ENCODE results near the gene ERMARD.

The ERMARD gene

DNA sequence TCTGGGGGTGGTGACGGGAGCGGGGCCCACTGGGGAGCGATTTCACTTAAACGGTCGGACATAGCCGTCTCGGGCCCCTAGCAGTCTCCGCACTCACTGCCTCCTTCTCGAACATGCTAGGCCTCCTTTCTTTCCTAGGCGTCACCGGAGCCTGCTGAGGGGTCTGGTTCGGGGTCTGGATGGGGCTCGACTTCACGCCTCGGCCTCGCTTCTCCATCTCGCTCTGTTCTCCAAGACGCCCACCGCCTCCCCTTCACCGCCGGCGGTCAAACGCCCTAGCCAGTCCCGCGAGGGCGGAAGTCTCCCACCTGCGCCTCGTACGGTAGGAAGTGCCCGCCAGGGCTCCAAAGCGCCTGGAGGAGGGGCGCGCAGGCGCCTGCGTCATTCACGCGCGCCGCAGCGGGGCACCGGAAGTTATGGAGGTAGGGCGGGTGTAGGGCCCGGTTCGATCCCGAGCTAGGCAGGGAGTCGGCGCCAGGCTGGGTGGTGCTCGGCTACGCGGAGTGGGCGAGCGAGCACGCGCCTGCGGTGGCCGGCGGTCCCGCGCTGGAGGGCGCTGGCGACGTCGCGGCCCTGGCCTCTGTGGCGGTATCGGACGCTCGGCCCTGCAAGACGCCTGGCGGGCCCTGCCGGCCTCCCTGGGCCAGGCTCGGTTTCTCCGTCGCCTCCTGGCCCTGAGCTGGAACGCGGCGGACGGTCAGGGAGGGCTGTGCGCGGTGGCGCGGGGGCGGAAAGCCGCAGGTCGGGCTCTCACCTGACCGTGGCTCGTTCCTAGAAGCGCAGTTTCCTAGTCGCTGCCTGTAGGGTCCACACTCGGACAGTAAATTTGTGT, at the start of gene ERMARD, which contains the start of gene DYNLT2:
Gene ERMARD, plus strand, starts transcription at position 381 of the 832 bp plus-strand sequence. Its CDS starts 36 bp downstream, at position 417.
Gene DYNLT2, minus strand, starts transcription at position 331 of the 832 bp plus-strand sequence. Its CDS starts 114 bp downstream, at position 217.
- Histone ChIP-seq H3K4me2 (ENCODE audit: low read depth, low read length) (peak within 1 kb of the TSS; percentile 68), H2AFZ (ENCODE audit: low read length) (peak within 1 kb of the TSS; percentile 61), H3K4me3 (ENCODE audit: low read length) (peak within 1 kb of the TSS; percentile 80), H3K9me3 (replicated peaks; ENCODE audit: insufficient read depth, low read length) (no peaks in the 10 kb centered on the region), H3K27me3 (replicated peaks; ENCODE audit: insufficient read depth, low read length) (no peaks in the 10 kb centered on the region), H3K9me2 (replicated peaks; ENCODE audit: insufficient read depth, low read length) (no peaks in the 10 kb centered on the region), H4K20me1 (ENCODE audit: insufficient read depth, low read length) (no peaks in the 10 kb centered on the region), H3F3A (ENCODE audit: insufficient read depth, low read length) (no peaks in the 10 kb centered on the region), H3K27ac (ENCODE audit: low read length) (peak within 1 kb of the TSS; percentile 80), H3K36me3 (replicated peaks; ENCODE audit: insufficient read depth, low read length) (no peaks in the 10 kb centered on the region), H3K9ac (ENCODE audit: low read length) (peak within 1 kb of the TSS; percentile 93), H3K4me1 (ENCODE audit: low read length) (no peaks in the 10 kb centered on the region), H3K79me2 (ENCODE audit: low read length) (peaks cover 10% of the 10 kb centered on the region)
- TF ChIP-seq, protein P1, sequence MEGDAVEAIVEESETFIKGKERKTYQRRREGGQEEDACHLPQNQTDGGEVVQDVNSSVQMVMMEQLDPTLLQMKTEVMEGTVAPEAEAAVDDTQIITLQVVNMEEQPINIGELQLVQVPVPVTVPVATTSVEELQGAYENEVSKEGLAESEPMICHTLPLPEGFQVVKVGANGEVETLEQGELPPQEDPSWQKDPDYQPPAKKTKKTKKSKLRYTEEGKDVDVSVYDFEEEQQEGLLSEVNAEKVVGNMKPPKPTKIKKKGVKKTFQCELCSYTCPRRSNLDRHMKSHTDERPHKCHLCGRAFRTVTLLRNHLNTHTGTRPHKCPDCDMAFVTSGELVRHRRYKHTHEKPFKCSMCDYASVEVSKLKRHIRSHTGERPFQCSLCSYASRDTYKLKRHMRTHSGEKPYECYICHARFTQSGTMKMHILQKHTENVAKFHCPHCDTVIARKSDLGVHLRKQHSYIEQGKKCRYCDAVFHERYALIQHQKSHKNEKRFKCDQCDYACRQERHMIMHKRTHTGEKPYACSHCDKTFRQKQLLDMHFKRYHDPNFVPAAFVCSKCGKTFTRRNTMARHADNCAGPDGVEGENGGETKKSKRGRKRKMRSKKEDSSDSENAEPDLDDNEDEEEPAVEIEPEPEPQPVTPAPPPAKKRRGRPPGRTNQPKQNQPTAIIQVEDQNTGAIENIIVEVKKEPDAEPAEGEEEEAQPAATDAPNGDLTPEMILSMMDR (IDR thresholded peaks at IDR 0.05; ENCODE audit: low read length) = no peak
- TF ChIP-seq EZH2 (optimal IDR thresholded peaks at IDR 0.05; ENCODE audit: low read depth, low read length) = no peak
- TF ChIP-seq EZH2phosphoT487 (IDR thresholded peaks at IDR 0.05; ENCODE audit: low read length) = no peak
- DNase-seq = peak; percentile 89

DNA sequence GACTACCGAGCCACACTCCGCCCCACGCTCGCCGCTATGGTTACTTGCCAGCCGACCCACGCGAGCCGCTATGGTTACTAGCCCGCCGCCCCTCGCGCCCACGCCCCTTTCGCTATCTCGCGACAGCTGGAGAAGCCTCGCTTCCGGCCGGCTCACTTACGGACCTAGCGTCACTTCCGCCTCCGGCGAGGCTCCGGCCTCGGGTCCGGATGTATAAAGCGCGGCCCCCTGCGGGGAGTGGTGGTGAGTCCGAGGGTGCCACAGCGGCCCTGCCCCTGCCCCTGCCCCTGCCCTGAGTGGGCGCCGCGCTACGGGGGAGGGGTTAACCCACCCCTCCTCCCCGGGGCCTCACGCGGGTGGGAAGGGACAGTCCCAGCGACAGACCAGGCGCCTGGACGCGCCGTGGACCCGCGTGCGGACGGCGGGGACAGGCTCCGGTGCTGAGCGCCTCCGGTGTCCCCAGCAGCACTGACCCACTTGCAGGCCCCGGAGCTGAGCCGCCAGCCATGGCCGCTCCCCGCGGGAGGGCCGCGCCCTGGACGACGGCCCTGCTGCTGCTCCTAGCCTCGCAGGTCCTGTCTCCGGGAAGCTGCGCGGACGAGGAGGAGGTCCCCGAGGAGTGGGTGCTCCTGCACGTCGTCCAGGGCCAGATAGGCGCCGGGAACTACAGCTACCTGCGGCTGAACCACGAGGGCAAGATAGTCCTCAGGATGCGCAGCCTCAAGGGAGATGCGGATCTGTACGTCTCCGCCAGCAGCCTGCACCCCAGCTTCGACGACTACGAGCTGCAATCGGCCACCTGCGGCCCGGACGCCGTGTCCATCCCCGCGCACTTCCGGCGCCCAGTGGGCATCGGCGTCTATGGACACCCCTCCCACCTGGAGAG, 49.2 kb upstream of the ERMARD start, which contains the start of the genes C6orf120 and WDR27:
Gene C6orf120, plus strand, starts transcription at position 173 of the 886 bp plus-strand sequence. Its CDS starts 334 bp downstream, at position 507.
Gene WDR27, minus strand, starts transcription at position 76 of the 886 bp plus-strand sequence. CDS start 13,024 bp downstream, outside the sequence.
- no peaks in the 10 kb centered on the region for H3K9me3 ChIP-seq (replicated peaks; ENCODE audit: insufficient read depth, low read length)
- H3K4me2 ChIP-seq (ENCODE audit: low read depth, low read length) = peak within 1 kb of the TSS; percentile 68
- no peak for TF ChIP-seq EZH2phosphoT487 (IDR thresholded peaks at IDR 0.05; ENCODE audit: low read length)
- H3K36me3 ChIP-seq (replicated peaks; ENCODE audit: insufficient read depth, low read length) = no peaks in the 10 kb centered on the region
- peak within 1 kb of the TSS; percentile 86 for H2AFZ ChIP-seq (ENCODE audit: low read length)
- H4K20me1 ChIP-seq (ENCODE audit: insufficient read depth, low read length) = no peaks in the 10 kb centered on the region
- H3F3A ChIP-seq (ENCODE audit: insufficient read depth, low read length) = no peaks in the 10 kb centered on the region
- H3K9me2 ChIP-seq (replicated peaks; ENCODE audit: insufficient read depth, low read length) = no peaks in the 10 kb centered on the region
- DNase-seq = peak; percentile 91
- H3K27ac ChIP-seq (ENCODE audit: low read length) = peak within 1 kb of the TSS; percentile 72
- H3K9ac ChIP-seq (ENCODE audit: low read length) = peak within 1 kb of the TSS; percentile 79
- peak within 1 kb of the TSS; percentile 82 for H3K4me3 ChIP-seq (ENCODE audit: low read length)
- H3K4me1 ChIP-seq (ENCODE audit: low read length) = 0 out of 2 replicates have a peak, but pooled peaks cover 3% of the 10 kb centered on the region
- H3K27me3 ChIP-seq (replicated peaks; ENCODE audit: insufficient read depth, low read length) = no peaks in the 10 kb centered on the region
- peaks cover 22% of the 10 kb centered on the region for H3K79me2 ChIP-seq (ENCODE audit: low read length)

DNA sequence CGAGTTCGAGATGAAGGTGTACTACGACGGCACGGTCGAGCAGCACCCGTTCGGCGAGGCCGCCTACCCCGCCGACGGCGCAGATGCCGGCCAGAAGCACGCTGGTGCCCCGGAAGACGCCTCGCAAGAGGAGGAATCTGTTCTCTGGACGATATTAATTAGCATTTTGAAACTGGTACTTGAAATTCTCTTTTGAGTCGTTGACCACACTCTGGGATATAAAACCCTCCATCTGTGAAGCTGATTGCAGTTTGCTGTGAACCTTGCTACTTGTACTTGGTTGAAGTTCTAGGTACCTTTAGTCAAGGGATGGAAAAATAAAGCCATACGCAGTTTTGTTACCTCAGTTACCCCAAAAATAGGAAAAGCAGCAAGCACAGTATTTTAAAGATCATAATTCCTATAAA, 48.6 kb upstream of the ERMARD start:
- peak overlapping the region; percentile 72; the same call in 1 of the 2 replicates for H3K27ac ChIP-seq (ENCODE audit: low read length)
- no peaks in the 10 kb centered on the region for H4K20me1 ChIP-seq (ENCODE audit: insufficient read depth, low read length)
- H3K4me2 ChIP-seq (ENCODE audit: low read depth, low read length) = peak overlapping the region; percentile 66
- H3K4me3 ChIP-seq (ENCODE audit: low read length) = peak overlapping the region; percentile 82
- no peak overlapping the region for H2AFZ ChIP-seq (ENCODE audit: low read length)
- DNase-seq = peak; percentile 12
- H3K9me3 ChIP-seq (replicated peaks; ENCODE audit: insufficient read depth, low read length) = no peaks in the 10 kb centered on the region
- peaks cover 22% of the 10 kb centered on the region for H3K79me2 ChIP-seq (ENCODE audit: low read length)
- 0 out of 2 replicates have a peak, but pooled peaks cover 3% of the 10 kb centered on the region for H3K4me1 ChIP-seq (ENCODE audit: low read length)
- TF ChIP-seq EZH2 (optimal IDR thresholded peaks at IDR 0.05; ENCODE audit: low read depth, low read length) (no peak), EZH2phosphoT487 (IDR thresholded peaks at IDR 0.05; ENCODE audit: low read length) (no peak)
- TF ChIP-seq, protein P1 (IDR thresholded peaks at IDR 0.05; ENCODE audit: low read length) = no peak
- H3K9me2 ChIP-seq (replicated peaks; ENCODE audit: insufficient read depth, low read length) = no peaks in the 10 kb centered on the region
- H3K27me3 ChIP-seq (replicated peaks; ENCODE audit: insufficient read depth, low read length) = no peaks in the 10 kb centered on the region
- H3K36me3 ChIP-seq (replicated peaks; ENCODE audit: insufficient read depth, low read length) = no peaks in the 10 kb centered on the region
- no peaks in the 10 kb centered on the region for H3F3A ChIP-seq (ENCODE audit: insufficient read depth, low read length)
- H3K9ac ChIP-seq (ENCODE audit: low read length) = peak overlapping the region; percentile 79

Measured in MM.1S (cell line).